Natural killer cell (primary cell): Measurements from ENCODE around the gene HLF. TPM values are rescaled to one million over a fixed set of nuclear protein-coding genes. Genes with fewer than 3 reads are reported as not detected.

Experiments used
- ATAC-seq, 3 donors: fragments of 150-1000 bp in 2 of 3; fragments of 200-7000 bp in 1 of 3; cut with Tn5 transposase; 1 replicate in 1 of 3; 2 replicates in 2 of 3; pipeline ENCODE4 v1.10.0; 2021; ENCODE audit warnings: mild to moderate bottlenecking in 2 of 3, moderate library complexity in 2 of 3
- DNase-seq, 2 donors: peaks; one replicate each; pipeline versions ENCODE4 v3.0.0 to v3.0.0-alpha.2; 2013 to 2021; ENCODE audit warnings: mixed read lengths in 1 of 2
- H3K27ac ChIP-seq: one replicate; pipeline ENCODE4 v1.5.1; 2013; ENCODE audit warnings: mild to moderate bottlenecking, low read length
- H3K27me3 ChIP-seq: one replicate; pipeline ENCODE4 v1.6.1; 2013; ENCODE audit warnings: low read length; ENCODE audit not compliant: control insufficient read depth, insufficient read depth
- H3K36me3 ChIP-seq: one replicate; pipeline ENCODE4 v1.6.1; 2013; ENCODE audit warnings: low read length; ENCODE audit not compliant: control insufficient read depth, insufficient read depth
- H3K4me1 ChIP-seq: one replicate; pipeline ENCODE4 v1.6.1; 2013; ENCODE audit warnings: low read length; ENCODE audit not compliant: control insufficient read depth, insufficient read depth
- H3K4me3 ChIP-seq: one replicate; pipeline ENCODE4 v1.5.1; 2013; ENCODE audit warnings: low read length
- H3K9me3 ChIP-seq: one replicate; pipeline ENCODE4 v1.6.1; 2013; ENCODE audit warnings: low read length; ENCODE audit not compliant: control insufficient read depth, insufficient read depth
- H3K27ac Mint-ChIP-seq, 2 donors: one replicate each; pipeline ENCODE4 v1.8.0; 2022; ENCODE audit warnings: mild to moderate bottlenecking in 2 of 2, mixed read lengths in 2 of 2, moderate library complexity in 1 of 2
- H3K27me3 Mint-ChIP-seq, 2 donors: one replicate each; pipeline ENCODE4 v1.8.0; 2022; ENCODE audit warnings: low read depth in 2 of 2, mixed read lengths in 2 of 2
- H3K36me3 Mint-ChIP-seq: one replicate; pipeline ENCODE4 v1.8.0; 2022; ENCODE audit warnings: mixed read lengths
- H3K4me1 Mint-ChIP-seq, 2 donors: one replicate each; pipeline ENCODE4 v1.8.0; 2022; ENCODE audit warnings: mixed read lengths in 2 of 2
- H3K4me3 Mint-ChIP-seq: one replicate; pipeline ENCODE4 v1.8.0; 2022; ENCODE audit warnings: mild to moderate bottlenecking, moderate library complexity, mixed read lengths
- H3K9me3 Mint-ChIP-seq, 2 donors: one replicate each; pipeline ENCODE4 v1.8.0; 2022; ENCODE audit warnings: mixed read lengths in 2 of 2
- WGBS: methylation state at CpG from one replicate; pipeline ENCODE4 v1.1.7; 2013; ENCODE audit warnings: missing lambda C conversion rate; ENCODE audit not compliant: insufficient coverage; 5-methylcytosine and 5-hydroxymethylcytosine counted together
- intact Hi-C: fragments of 100-400 bp; cut with micrococcal nuclease; formaldehyde crosslinking; loops from one replicate; pipeline ENCODE4 v1.14.2; 2022
- total RNA-seq, 4 donors: library from RNA; stranded (reverse); fragments of 120-200 nt in 1 of 4; gene quantifications; one replicate each; pipeline versions ENCODE4 v1.2.3 to v1.2.4, GENCODE V29; 2013 to 2022
- TF ChIP-seq, protein P1 (sequence below): fragments of 200-600 bp; IDR thresholded peaks from one replicate; pipeline ENCODE4 v1.8.0; 2022; ENCODE audit warnings: antibody characterized with exemption

The HLF gene
- total RNA-seq, 3 donors from 2014 or later (not counting 1 experiment from before 2014, with no cell fraction given), result 0.14 to 0.59 (median 0.15) TPM

DNA sequence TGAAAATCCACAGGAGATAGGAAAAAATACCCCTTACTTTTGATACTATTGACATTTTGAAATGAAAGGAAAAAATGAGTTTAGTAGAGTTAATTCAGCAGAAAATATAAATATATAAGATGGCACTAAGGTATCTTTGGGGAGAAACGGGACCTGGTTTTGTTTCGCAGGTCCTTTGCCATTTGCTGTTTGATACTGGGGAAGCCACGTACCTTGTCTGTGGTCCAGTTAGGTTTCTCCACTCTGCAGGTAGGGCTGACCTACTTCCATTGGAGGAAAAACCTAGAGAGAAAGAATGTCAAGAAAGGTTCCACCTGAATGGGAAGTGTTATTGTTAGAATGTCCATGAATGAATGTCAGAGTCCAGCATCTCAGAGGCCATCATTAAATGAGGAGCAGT is 48.1 kb downstream of the HLF start:
- H3K27ac Mint-ChIP-seq, result no peak overlapping the region
- Histone ChIP-seq H3K9me3 (no peaks in the 10 kb centered on the region), H3K4me1 (no peaks in the 10 kb centered on the region), H3K27me3 (no peaks in the 10 kb centered on the region), H3K27ac (no peak overlapping the region), H3K36me3 (no peaks in the 10 kb centered on the region), H3K4me3 (no peak overlapping the region)
- no peaks in the 10 kb centered on the region for H3K4me1 Mint-ChIP-seq
- H3K36me3 Mint-ChIP-seq, result no peaks in the 10 kb centered on the region
- DNase-seq (no peak), ATAC-seq (no peak)
- 89% methylated on average over 3 of the region's 3 CpGs for WGBS
- H3K27me3 Mint-ChIP-seq, result peaks cover 7 to 17% of the 10 kb centered on the region in 2 donors
- H3K9me3 Mint-ChIP-seq, result no peaks in the 10 kb centered on the region
- H3K4me3 Mint-ChIP-seq, result no peak overlapping the region
- intact Hi-C loops, result no loop called here
- TF ChIP-seq, protein P1, sequence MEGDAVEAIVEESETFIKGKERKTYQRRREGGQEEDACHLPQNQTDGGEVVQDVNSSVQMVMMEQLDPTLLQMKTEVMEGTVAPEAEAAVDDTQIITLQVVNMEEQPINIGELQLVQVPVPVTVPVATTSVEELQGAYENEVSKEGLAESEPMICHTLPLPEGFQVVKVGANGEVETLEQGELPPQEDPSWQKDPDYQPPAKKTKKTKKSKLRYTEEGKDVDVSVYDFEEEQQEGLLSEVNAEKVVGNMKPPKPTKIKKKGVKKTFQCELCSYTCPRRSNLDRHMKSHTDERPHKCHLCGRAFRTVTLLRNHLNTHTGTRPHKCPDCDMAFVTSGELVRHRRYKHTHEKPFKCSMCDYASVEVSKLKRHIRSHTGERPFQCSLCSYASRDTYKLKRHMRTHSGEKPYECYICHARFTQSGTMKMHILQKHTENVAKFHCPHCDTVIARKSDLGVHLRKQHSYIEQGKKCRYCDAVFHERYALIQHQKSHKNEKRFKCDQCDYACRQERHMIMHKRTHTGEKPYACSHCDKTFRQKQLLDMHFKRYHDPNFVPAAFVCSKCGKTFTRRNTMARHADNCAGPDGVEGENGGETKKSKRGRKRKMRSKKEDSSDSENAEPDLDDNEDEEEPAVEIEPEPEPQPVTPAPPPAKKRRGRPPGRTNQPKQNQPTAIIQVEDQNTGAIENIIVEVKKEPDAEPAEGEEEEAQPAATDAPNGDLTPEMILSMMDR, result no peak

DNA sequence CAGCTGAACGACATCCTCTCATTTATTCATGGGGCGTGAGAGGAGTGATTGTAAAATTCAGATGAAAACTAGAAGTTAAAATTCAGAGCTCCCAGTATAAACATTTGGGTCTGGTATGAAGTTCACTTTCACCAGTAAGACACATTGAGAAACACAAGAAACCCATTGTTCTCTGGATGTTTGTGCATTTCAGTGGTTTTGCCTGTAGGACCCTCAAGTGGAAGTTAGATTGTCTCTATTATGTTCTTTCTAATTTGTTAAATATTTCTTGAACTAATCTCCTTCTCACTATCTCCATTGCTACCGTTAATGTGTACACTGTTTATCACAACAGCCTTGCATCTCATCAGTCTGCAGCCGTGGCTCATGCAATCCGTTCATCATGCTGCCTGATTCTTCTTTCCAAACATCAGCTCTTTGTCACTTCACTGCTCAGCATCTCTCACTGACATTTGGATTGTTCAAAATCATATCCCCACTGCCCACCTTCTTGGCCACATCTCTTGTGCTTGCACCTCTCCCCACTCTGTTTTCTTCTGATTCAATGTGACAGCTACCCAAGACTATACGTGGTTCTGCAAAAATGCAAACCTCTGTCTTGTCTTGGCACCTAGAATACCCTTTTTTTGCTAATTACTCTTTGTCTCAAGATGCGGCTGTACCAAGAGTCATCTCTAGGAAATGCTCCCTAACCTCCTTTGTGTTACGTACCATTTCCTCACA is 49.5 kb downstream of the HLF start:
- TF ChIP-seq, protein P1, result no peak
- peaks cover 4 to 15% of the 10 kb centered on the region in 2 donors for H3K27me3 Mint-ChIP-seq
- H3K4me3 Mint-ChIP-seq, result no peak overlapping the region
- no peak for DNase-seq
- no peaks in the 10 kb centered on the region for H3K36me3 ChIP-seq
- no peaks in the 10 kb centered on the region for H3K9me3 ChIP-seq
- no peaks in the 10 kb centered on the region for H3K36me3 Mint-ChIP-seq
- no peak overlapping the region for H3K4me3 ChIP-seq
- no peak overlapping the region for H3K27ac Mint-ChIP-seq
- H3K27me3 ChIP-seq, result no peaks in the 10 kb centered on the region
- intact Hi-C loops, result no loop called here
- no peaks in the 10 kb centered on the region for H3K4me1 Mint-ChIP-seq
- H3K4me1 ChIP-seq, result no peaks in the 10 kb centered on the region
- H3K27ac ChIP-seq, result no peak overlapping the region
- no peak for ATAC-seq
- 90% methylated on average over 7 of the region's 8 CpGs for WGBS
- no peaks in the 10 kb centered on the region for H3K9me3 Mint-ChIP-seq

DNA sequence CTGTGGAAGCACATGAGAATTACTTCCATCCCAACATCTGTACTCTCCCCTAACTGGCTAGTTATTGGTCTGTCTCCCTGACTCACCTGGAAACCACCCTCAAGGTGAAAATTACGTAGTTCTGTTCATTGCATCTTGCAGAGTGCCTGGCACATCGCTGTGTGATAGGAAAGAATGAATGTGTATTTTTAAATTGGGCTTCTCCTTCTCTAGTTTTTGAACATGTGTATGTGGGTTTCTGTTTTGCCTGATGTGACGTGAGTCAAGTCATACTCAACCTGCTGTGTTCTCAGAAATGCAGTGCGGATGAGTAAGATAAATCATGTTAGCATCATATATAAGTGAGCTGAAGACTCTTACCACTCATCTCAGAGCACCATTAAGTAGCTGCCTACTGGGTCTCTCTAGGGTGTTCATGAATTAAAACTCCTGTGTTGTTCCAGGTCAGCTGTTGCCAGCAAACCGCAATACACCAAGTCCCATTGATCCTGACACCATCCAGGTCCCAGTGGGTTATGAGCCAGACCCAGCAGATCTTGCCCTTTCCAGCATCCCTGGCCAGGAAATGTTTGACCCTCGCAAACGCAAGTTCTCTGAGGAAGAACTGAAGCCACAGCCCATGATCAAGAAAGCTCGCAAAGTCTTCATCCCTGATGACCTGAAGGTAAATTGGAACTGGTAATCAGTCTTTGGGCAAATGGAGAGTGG is 50.2 kb downstream of the HLF start:
- H3K27ac ChIP-seq, result no peak overlapping the region
- H3K27me3 ChIP-seq, result no peaks in the 10 kb centered on the region
- TF ChIP-seq, protein P1, result no peak
- DNase-seq (no peak), ATAC-seq (no peak)
- H3K27me3 Mint-ChIP-seq, result peaks cover 3 to 11% of the 10 kb centered on the region in 2 donors
- H3K4me1 ChIP-seq, result no peaks in the 10 kb centered on the region
- no peaks in the 10 kb centered on the region for H3K36me3 ChIP-seq
- no peaks in the 10 kb centered on the region for H3K4me1 Mint-ChIP-seq
- no peak overlapping the region for H3K4me3 Mint-ChIP-seq
- intact Hi-C loops, result no loop called here
- WGBS, result 78% methylated on average over 8 of the region's 8 CpGs
- H3K9me3 ChIP-seq, result no peaks in the 10 kb centered on the region
- no peak overlapping the region for H3K4me3 ChIP-seq
- no peaks in the 10 kb centered on the region for H3K9me3 Mint-ChIP-seq
- H3K27ac Mint-ChIP-seq, result no peak overlapping the region
- H3K36me3 Mint-ChIP-seq, result no peaks in the 10 kb centered on the region
